ENCODE data around the gene ELOVL1. TPM values are rescaled to one million over a fixed set of nuclear protein-coding genes. Genes with fewer than 3 reads are reported as not detected.
A peak's percentile ranks its signal among the peaks of the same experiment; 100 is the strongest.
"Not testable (repeated sequence)": the region's sequence is repeated elsewhere in the genome, so short reads cannot be mapped to it uniquely, and the experiment has no call there.

The ELOVL1 gene
- 10 to 100 TPM; 45.4 to 49.2 TPM for total RNA-seq

DNA sequence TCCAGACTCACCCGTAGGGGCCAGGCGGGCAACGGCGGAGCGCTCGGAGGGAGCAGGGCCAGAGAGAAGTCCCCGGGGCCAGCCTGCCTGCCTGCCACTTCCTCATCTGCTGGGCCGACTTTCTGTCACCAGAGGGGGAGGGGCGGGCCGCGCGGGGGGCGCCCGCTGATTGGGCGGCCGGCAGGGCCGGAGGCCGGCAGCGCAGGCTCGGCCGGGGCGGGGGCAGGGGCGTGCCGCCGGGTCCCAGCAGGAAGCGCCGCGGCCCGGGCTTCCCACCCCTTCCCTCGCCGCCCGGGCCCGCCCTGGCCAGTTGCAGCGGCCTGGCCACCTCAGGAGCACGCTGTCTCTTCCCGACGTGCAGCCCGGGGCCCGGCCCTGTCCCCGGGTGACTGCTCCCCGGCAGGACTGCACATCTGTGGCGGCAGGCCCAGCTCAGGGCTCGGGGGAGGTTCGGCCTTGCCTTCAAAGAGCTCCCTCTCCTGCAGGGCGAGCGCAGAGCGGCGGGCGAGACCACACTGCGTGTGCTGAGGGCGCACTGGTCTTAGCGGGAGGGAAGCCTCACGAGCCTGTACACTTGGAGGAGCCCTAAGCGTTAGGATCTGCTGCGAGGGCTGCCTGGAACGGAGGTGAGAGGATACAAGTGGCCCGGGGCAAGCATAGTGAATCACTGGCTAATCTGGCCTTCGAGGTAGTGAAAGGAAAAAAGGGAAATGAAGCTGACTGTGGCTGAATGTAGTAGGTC, at the start of gene ELOVL1:
TSS of gene ELOVL1 (minus strand) at position 108 of the 742 bp plus-strand sequence. CDS start 2,402 bp downstream, outside the sequence.
- Mint-ChIP-seq H3K4me1 (ENCODE audit: low read depth) (peaks cover 26% of the 10 kb centered on the region), H3K27me3 (no peaks in the 10 kb centered on the region), H3K9me3 (no peaks in the 10 kb centered on the region), H3K36me3 (ENCODE audit: low read depth) (peaks cover 38% of the 10 kb centered on the region), H3K27ac (peak within 1 kb of the TSS; percentile 89), H3K4me3 (peak within 1 kb of the TSS; percentile 95)
- intact Hi-C loops (cut with micrococcal nuclease) = no loop called here
- TF ChIP-seq, protein P1, sequence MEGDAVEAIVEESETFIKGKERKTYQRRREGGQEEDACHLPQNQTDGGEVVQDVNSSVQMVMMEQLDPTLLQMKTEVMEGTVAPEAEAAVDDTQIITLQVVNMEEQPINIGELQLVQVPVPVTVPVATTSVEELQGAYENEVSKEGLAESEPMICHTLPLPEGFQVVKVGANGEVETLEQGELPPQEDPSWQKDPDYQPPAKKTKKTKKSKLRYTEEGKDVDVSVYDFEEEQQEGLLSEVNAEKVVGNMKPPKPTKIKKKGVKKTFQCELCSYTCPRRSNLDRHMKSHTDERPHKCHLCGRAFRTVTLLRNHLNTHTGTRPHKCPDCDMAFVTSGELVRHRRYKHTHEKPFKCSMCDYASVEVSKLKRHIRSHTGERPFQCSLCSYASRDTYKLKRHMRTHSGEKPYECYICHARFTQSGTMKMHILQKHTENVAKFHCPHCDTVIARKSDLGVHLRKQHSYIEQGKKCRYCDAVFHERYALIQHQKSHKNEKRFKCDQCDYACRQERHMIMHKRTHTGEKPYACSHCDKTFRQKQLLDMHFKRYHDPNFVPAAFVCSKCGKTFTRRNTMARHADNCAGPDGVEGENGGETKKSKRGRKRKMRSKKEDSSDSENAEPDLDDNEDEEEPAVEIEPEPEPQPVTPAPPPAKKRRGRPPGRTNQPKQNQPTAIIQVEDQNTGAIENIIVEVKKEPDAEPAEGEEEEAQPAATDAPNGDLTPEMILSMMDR (IDR thresholded peaks at IDR 0.05) = no peak
- DNase-seq (peak; percentile 93), ATAC-seq (peak; percentile 86)
- CTCF ChIA-PET = interaction anchor here (0.7 to 1.8 kb wide), 7 partner anchors 9 to 141 kb away, joined by 3 to 11 read pairs (median 4); partner anchors contain the start of gene CDC20
- POLR2A ChIA-PET = interaction anchor here (0.8 to 3.7 kb wide), 9 partner anchors 10 to 396 kb away, joined by 3 to 29 read pairs (median 5); partner anchors contain the start of genes CDC20, MED8 and SZT2

DNA sequence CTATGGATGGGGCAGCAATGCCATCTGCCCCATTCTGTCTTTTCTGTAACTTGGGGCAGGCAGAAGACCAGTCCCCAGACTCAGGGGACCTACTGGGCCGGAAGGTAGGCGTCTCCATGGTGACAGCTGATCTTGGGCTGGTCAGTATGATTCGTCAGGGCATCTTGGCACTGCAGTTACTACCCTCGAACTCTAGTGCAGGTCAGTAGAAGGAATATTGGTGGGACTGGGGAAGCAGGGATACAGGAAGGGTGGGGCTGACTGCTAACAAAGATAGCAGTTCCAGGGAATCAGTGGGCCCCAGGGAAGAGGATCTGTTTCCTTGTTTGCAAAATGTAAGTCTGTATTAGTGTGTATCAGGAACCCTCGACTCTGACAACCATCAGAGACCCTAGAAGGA, 48.1 kb upstream of the ELOVL1 start:
- ChIA-PET CTCF (interaction anchor here (1.8 to 6.5 kb wide), 5 partner anchors 9 to 192 kb away, joined by 11 to 73 read pairs (median 28); no protein-coding TSS in a partner anchor), POLR2A (interaction anchor here (0.6 to 0.8 kb wide), 2 partner anchors 169 to 179 kb away, joined by 3 to 4 read pairs; no protein-coding TSS in a partner anchor)
- TF ChIP-seq, protein P1 (IDR thresholded peaks at IDR 0.05) = no peak
- H3K4me3 Mint-ChIP-seq = no peak overlapping the region
- intact Hi-C loops (cut with micrococcal nuclease) = no loop called here
- no peaks in the 10 kb centered on the region for H3K4me1 Mint-ChIP-seq (ENCODE audit: low read depth)
- DNase-seq = no peak
- H3K27me3 Mint-ChIP-seq = no peaks in the 10 kb centered on the region
- H3K36me3 Mint-ChIP-seq (ENCODE audit: low read depth) = peaks cover 15% of the 10 kb centered on the region
- no peak for ATAC-seq
- no peak overlapping the region for H3K27ac Mint-ChIP-seq
- H3K9me3 Mint-ChIP-seq = no peaks in the 10 kb centered on the region

DNA sequence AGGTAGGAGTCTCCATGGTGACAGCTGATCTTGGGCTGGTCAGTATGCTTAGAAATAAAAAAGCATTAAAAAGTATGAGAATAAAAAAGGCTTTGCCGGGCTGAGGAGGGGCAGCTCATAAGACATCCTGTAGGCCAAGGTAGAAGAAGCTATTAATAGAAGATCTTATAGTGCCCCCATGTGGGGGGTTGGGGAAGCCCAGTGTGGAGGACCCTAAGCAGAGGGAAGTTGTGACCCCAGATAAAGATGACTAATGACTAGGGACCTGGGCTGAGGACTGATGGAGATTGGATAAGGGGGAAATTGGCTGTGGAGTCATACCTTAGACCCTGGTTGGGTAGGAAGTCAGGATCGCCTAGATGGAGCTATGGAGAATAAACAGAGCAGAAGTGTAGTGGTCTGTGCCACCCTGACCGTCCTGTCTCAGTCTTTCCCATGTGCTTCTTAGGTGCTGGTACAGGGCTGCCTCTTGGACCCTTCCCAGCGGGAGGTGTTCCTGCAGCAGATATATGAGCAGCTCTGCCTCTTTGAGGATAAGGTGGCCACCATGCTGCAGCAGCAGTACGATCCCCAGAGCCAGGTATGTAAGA, 46.9 kb upstream of the ELOVL1 start:
- CTCF ChIA-PET = interaction anchor here (0.6 to 6.5 kb wide), 31 partner anchors 10 to 1045 kb away, joined by 3 to 73 read pairs (median 5); partner anchors contain the start of genes CDC20, HYI, MED8 and SZT2
- ATAC-seq = peak; percentile 98
- intact Hi-C loops (cut with micrococcal nuclease) = loop anchor here (1.0 kb wide), 1 partner anchor 187 kb away; no protein-coding TSS in a partner anchor

DNA sequence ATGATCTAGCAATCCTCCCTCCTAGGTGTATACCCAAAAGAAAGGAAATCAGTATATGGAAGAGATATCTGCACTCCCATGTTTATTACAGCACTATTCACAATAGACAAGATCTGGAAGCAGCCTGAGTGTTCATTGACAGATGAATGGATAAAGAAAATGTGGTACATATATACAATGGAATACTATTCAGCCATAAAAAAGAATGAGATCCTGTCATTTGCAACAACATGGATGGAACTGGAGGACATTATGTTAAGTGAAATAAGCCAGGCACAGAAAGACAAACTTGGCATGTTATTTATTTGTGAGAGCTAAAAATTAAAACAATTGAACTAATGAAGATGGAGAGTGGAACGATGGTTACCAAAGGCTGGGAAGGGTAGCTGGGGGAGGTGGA, 45.6 kb upstream of the ELOVL1 start:
- intact Hi-C loops (cut with micrococcal nuclease); ATAC-seq; H3K27ac Mint-ChIP-seq; DNase-seq; H3K4me1 Mint-ChIP-seq (ENCODE audit: low read depth); H3K9me3 Mint-ChIP-seq; H3K4me3 Mint-ChIP-seq; POLR2A ChIA-PET; H3K27me3 Mint-ChIP-seq: not testable (repeated sequence)
- CTCF ChIA-PET = interaction anchor here (0.7 to 6.5 kb wide), 7 partner anchors 14 to 216 kb away, joined by 3 to 73 read pairs (median 13); no protein-coding TSS in a partner anchor
- H3K36me3 Mint-ChIP-seq (ENCODE audit: low read depth) = peaks cover 17% of the 10 kb centered on the region

More for the DNA sequence above, 46.9 kb upstream of the ELOVL1 start:
- Mint-ChIP-seq H3K27ac (no peak overlapping the region), H3K9me3 (no peaks in the 10 kb centered on the region), H3K4me1 (ENCODE audit: low read depth) (no peaks in the 10 kb centered on the region), H3K36me3 (ENCODE audit: low read depth) (peaks cover 17% of the 10 kb centered on the region), H3K27me3 (no peaks in the 10 kb centered on the region), H3K4me3 (no peak overlapping the region)
- TF ChIP-seq, protein P1 (IDR thresholded peaks at IDR 0.05) = peak; percentile 51
- peak; percentile 87 for DNase-seq
- POLR2A ChIA-PET = interaction anchor here (0.6 to 1.1 kb wide), 2 partner anchors 45 to 176 kb away, joined by 3 to 5 read pairs; no protein-coding TSS in a partner anchor

DNA sequence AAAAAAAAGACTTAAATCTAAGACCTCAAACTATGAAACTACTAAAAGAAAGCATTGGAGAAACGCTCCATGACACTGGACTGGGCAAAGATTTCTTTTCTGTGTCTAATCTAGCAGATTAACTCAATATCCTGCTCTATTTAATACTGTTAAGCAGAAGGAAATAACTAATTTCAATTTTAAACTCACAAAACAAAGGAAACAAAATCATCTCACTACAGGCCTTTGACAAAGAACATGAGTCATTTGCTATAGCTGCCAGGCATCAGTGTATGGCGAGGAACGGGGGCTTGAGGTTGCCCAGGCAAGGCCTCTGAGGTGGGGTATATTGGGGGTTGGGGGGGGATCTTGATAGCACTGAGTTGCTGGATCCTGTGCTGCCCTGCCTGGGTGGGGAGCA, 42.8 kb upstream of the ELOVL1 start:
- POLR2A ChIA-PET = interaction anchor here (0.9 kb wide), 1 partner anchor 184 kb away, joined by 3 read pairs; no protein-coding TSS in a partner anchor
- no peak for ATAC-seq
- H3K27me3 Mint-ChIP-seq = no peaks in the 10 kb centered on the region
- peaks cover 26% of the 10 kb centered on the region for H3K36me3 Mint-ChIP-seq (ENCODE audit: low read depth)
- no peak overlapping the region for H3K27ac Mint-ChIP-seq
- no peak overlapping the region for H3K4me3 Mint-ChIP-seq
- no peaks in the 10 kb centered on the region for H3K9me3 Mint-ChIP-seq
- TF ChIP-seq, protein P1 (IDR thresholded peaks at IDR 0.05) = no peak
- DNase-seq = no peak
- CTCF ChIA-PET = interaction anchor here (6.5 kb wide), 1 partner anchor 184 kb away, joined by 73 read pairs; no protein-coding TSS in a partner anchor
- H3K4me1 Mint-ChIP-seq (ENCODE audit: low read depth) = no peaks in the 10 kb centered on the region
- intact Hi-C loops (cut with micrococcal nuclease) = no loop called here
